ENCODE measurements around the gene DUSP1.

The DUSP1 gene

GRCh38 chr5:172743112-172743959 is 27.7 kb downstream of the DUSP1 start:
- DNase-seq (ENCODE audit: low spot score) = no peak

GRCh38 chr5:172741206-172741582 is 29.8 kb downstream of the DUSP1 start:
- no peak for DNase-seq (ENCODE audit: low spot score)

- DNase-seq (ENCODE audit: low spot score) = no peak
These were observed 30.4 kb downstream of the DUSP1 start for GRCh38 chr5:172740428-172741205.

- no peak for DNase-seq (ENCODE audit: low spot score)
These were observed 31.6 kb downstream of the DUSP1 start for GRCh38 chr5:172739375-172739774.

GRCh38 chr5:172736508-172737135 is 34.4 kb downstream of the DUSP1 start:
- no peak for DNase-seq (ENCODE audit: low spot score)

- DNase-seq (ENCODE audit: low spot score) = no peak
These were observed 35.7 kb downstream of the DUSP1 start for GRCh38 chr5:172735141-172735831.

- DNase-seq (ENCODE audit: low spot score) = no peak
These were observed 37.0 kb downstream of the DUSP1 start for GRCh38 chr5:172733974-172734346.

GRCh38 chr5:172733131-172733973 is 37.6 kb downstream of the DUSP1 start:
- no peak for DNase-seq (ENCODE audit: low spot score)

- no peak for DNase-seq (ENCODE audit: low spot score)
These were observed 38.7 kb downstream of the DUSP1 start for GRCh38 chr5:172732201-172732865.

GRCh38 chr5:172731680-172732074 is 39.3 kb downstream of the DUSP1 start:
- DNase-seq (ENCODE audit: low spot score) = no peak

GRCh38 chr5:172730981-172731679 is 39.9 kb downstream of the DUSP1 start:
- DNase-seq (ENCODE audit: low spot score) = no peak

- DNase-seq (ENCODE audit: low spot score) = no peak
These were observed 40.8 kb downstream of the DUSP1 start for GRCh38 chr5:172730222-172730621.

- no peak for DNase-seq (ENCODE audit: low spot score)
These were observed 41.4 kb downstream of the DUSP1 start for GRCh38 chr5:172729588-172729987.

GRCh38 chr5:172728481-172729241 is 42.3 kb downstream of the DUSP1 start:
- no peak for DNase-seq (ENCODE audit: low spot score)

- DNase-seq (ENCODE audit: low spot score) = no peak
These were observed 43.4 kb downstream of the DUSP1 start for GRCh38 chr5:172727551-172727950.

- no peak for DNase-seq (ENCODE audit: low spot score)
These were observed 44.0 kb downstream of the DUSP1 start for GRCh38 chr5:172726966-172727365.

- DNase-seq (ENCODE audit: low spot score) = no peak
These were observed 45.2 kb downstream of the DUSP1 start for GRCh38 chr5:172725785-172726184.

GRCh38 chr5:172725273-172725672 is 45.7 kb downstream of the DUSP1 start:
- no peak for DNase-seq (ENCODE audit: low spot score)

Measured in hematopoietic multipotent progenitor cell treated with erythropoietin and hydrocortisone succinate and interleukin-3 and kit ligand, for 17 days (in vitro differentiated cells).